ENCODE results near the gene KRTAP10-4.
"Not testable (repeated sequence)": the region's sequence is repeated elsewhere in the genome, so short reads cannot be mapped to it uniquely, and the experiment has no call there.

Gene KRTAP10-4

GRCh38 chr21:44557491-44558328 lies 15.8 kb upstream of the KRTAP10-4 start:
- Histone ChIP-seq H3K4me2 (ENCODE audit: insufficient read depth, low read length) (no peak overlapping the region), H3K4me1 (ENCODE audit: insufficient read depth, low read length) (no peaks in the 10 kb centered on the region), H4K20me1 (ENCODE audit: insufficient read depth, low read length) (no peaks in the 10 kb centered on the region), H3K36me3 (ENCODE audit: insufficient read depth, low read length) (no peaks in the 10 kb centered on the region), H3K9me3 (ENCODE audit: insufficient read depth, low read length, severe bottlenecking) (no peaks in the 10 kb centered on the region), H3K79me2 (ENCODE audit: insufficient read depth, low read length) (no peaks in the 10 kb centered on the region), H3K9ac (ENCODE audit: low read depth, low read length) (no peak overlapping the region), H3K4me3 (ENCODE audit: low read depth in 1 of 2, low read length in 2 of 2) (no peak overlapping the region), H2AFZ (ENCODE audit: low read depth, low read length) (no peak overlapping the region), H3K27ac (ENCODE audit: low read length) (no peak overlapping the region), H3K27me3 (ENCODE audit: insufficient read depth, low read length, poor library complexity) (no peaks in the 10 kb centered on the region)
- no peak for TF ChIP-seq EZH2 (IDR thresholded peaks at IDR 0.05; ENCODE audit: borderline replicate concordance, low read depth, low read length, severe bottlenecking)
- TF ChIP-seq, protein P1, sequence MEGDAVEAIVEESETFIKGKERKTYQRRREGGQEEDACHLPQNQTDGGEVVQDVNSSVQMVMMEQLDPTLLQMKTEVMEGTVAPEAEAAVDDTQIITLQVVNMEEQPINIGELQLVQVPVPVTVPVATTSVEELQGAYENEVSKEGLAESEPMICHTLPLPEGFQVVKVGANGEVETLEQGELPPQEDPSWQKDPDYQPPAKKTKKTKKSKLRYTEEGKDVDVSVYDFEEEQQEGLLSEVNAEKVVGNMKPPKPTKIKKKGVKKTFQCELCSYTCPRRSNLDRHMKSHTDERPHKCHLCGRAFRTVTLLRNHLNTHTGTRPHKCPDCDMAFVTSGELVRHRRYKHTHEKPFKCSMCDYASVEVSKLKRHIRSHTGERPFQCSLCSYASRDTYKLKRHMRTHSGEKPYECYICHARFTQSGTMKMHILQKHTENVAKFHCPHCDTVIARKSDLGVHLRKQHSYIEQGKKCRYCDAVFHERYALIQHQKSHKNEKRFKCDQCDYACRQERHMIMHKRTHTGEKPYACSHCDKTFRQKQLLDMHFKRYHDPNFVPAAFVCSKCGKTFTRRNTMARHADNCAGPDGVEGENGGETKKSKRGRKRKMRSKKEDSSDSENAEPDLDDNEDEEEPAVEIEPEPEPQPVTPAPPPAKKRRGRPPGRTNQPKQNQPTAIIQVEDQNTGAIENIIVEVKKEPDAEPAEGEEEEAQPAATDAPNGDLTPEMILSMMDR (IDR thresholded peaks at IDR 0.05; ENCODE audit: borderline replicate concordance, extremely low read depth, low read length, poor library complexity, severe bottlenecking): no peak
- DNase-seq: no peak
- no peak for ATAC-seq (ENCODE audit: insufficient read depth, low read depth)

GRCh38 chr21:44558329-44558675 lies 15.2 kb upstream of the KRTAP10-4 start:
- H3K79me2 ChIP-seq (ENCODE audit: insufficient read depth, low read length); H3K27ac ChIP-seq (ENCODE audit: low read length); H3K9me3 ChIP-seq (ENCODE audit: insufficient read depth, low read length, severe bottlenecking); H3K4me1 ChIP-seq (ENCODE audit: insufficient read depth, low read length); H3K4me3 ChIP-seq (ENCODE audit: low read depth in 1 of 2, low read length in 2 of 2); H3K9ac ChIP-seq (ENCODE audit: low read depth, low read length); H3K27me3 ChIP-seq (ENCODE audit: insufficient read depth, low read length, poor library complexity); H2AFZ ChIP-seq (ENCODE audit: low read depth, low read length); H4K20me1 ChIP-seq (ENCODE audit: insufficient read depth, low read length); ATAC-seq (ENCODE audit: insufficient read depth, low read depth); H3K4me2 ChIP-seq (ENCODE audit: insufficient read depth, low read length); H3K36me3 ChIP-seq (ENCODE audit: insufficient read depth, low read length); DNase-seq: not testable (repeated sequence)

- no peak within 1 kb of the TSS for H3K4me3 ChIP-seq (ENCODE audit: low read depth in 1 of 2, low read length in 2 of 2)
- H3K27ac ChIP-seq (ENCODE audit: low read length): no peak within 1 kb of the TSS
- no peaks in the 10 kb centered on the region for H3K79me2 ChIP-seq (ENCODE audit: insufficient read depth, low read length)
- H3K9ac ChIP-seq (ENCODE audit: low read depth, low read length): no peak within 1 kb of the TSS
- H3K27me3 ChIP-seq (ENCODE audit: insufficient read depth, low read length, poor library complexity): no peaks in the 10 kb centered on the region
- ATAC-seq (ENCODE audit: insufficient read depth, low read depth) (no peak), DNase-seq (no peak)
- H3K36me3 ChIP-seq (ENCODE audit: insufficient read depth, low read length): no peaks in the 10 kb centered on the region
- H4K20me1 ChIP-seq (ENCODE audit: insufficient read depth, low read length): no peaks in the 10 kb centered on the region
- no peaks in the 10 kb centered on the region for H3K4me1 ChIP-seq (ENCODE audit: insufficient read depth, low read length)
- H3K4me2 ChIP-seq (ENCODE audit: insufficient read depth, low read length): no peak within 1 kb of the TSS
- TF ChIP-seq EZH2 (IDR thresholded peaks at IDR 0.05; ENCODE audit: borderline replicate concordance, low read depth, low read length, severe bottlenecking): no peak
- TF ChIP-seq, protein P1 (IDR thresholded peaks at IDR 0.05; ENCODE audit: borderline replicate concordance, extremely low read depth, low read length, poor library complexity, severe bottlenecking): no peak
- H2AFZ ChIP-seq (ENCODE audit: low read depth, low read length): no peak within 1 kb of the TSS
- no peaks in the 10 kb centered on the region for H3K9me3 ChIP-seq (ENCODE audit: insufficient read depth, low read length, severe bottlenecking)
These were observed 14.8 kb upstream of the KRTAP10-4 start, which contains the start of gene KRTAP10-3 for GRCh38 chr21:44558695-44559094. TSS of gene KRTAP10-3 (minus strand) at chr21:44558795. CDS start at chr21:44558715, 80 bp downstream.

DNA sequence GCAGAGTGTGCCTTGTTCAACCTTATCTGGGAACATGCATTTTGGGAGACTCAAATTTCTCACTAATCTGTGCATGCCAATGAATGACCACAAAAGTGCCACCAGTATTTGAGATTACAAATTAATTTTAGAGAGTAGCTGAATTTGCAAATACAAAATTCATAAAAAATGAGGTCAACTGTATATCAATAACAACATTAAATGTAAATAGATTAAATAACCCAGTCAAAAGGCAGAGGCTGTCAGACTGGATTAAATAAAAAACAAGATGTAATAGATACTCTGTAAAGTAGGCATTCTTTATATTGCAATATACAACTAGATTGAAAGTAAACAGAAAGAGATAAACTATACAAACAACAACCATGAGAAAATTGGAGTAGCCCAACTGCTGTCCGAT lies 9.4 kb upstream of the KRTAP10-4 start:
- no peak overlapping the region for H2AFZ ChIP-seq (ENCODE audit: low read depth, low read length)
- no peaks in the 10 kb centered on the region for H4K20me1 ChIP-seq (ENCODE audit: insufficient read depth, low read length)
- ATAC-seq (ENCODE audit: insufficient read depth, low read depth) (no peak), DNase-seq (no peak)
- no peaks in the 10 kb centered on the region for H3K4me1 ChIP-seq (ENCODE audit: insufficient read depth, low read length)
- no peaks in the 10 kb centered on the region for H3K36me3 ChIP-seq (ENCODE audit: insufficient read depth, low read length)
- H3K79me2 ChIP-seq (ENCODE audit: insufficient read depth, low read length): no peaks in the 10 kb centered on the region
- H3K27ac ChIP-seq (ENCODE audit: low read length): no peak overlapping the region
- no peak for TF ChIP-seq EZH2 (IDR thresholded peaks at IDR 0.05; ENCODE audit: borderline replicate concordance, low read depth, low read length, severe bottlenecking)
- TF ChIP-seq, protein P1 (IDR thresholded peaks at IDR 0.05; ENCODE audit: borderline replicate concordance, extremely low read depth, low read length, poor library complexity, severe bottlenecking): no peak
- H3K9me3 ChIP-seq (ENCODE audit: insufficient read depth, low read length, severe bottlenecking): no peaks in the 10 kb centered on the region
- no peak overlapping the region for H3K9ac ChIP-seq (ENCODE audit: low read depth, low read length)
- no peaks in the 10 kb centered on the region for H3K27me3 ChIP-seq (ENCODE audit: insufficient read depth, low read length, poor library complexity)
- no peak overlapping the region for H3K4me2 ChIP-seq (ENCODE audit: insufficient read depth, low read length)
- no peak overlapping the region for H3K4me3 ChIP-seq (ENCODE audit: low read depth in 1 of 2, low read length in 2 of 2)

Data from DND-41 (cell line).